HG02870 (cell line): Measurements from ENCODE around the gene ARHGEF10L.

Experiments used
- ATAC-seq: cut with Tn5 transposase; IDR thresholded peaks from one replicate; pipeline ENCODE4 v1.9.1; 2021; ENCODE audit warnings: mild to moderate bottlenecking, moderate library complexity; ENCODE audit not compliant: unreplicated experiment

The ARHGEF10L gene

GRCh38 chr1:17546946-17547670 is 7.6 kb downstream of the ARHGEF10L start:
- ATAC-seq: no peak

- no peak for ATAC-seq
These were observed 9.9 kb downstream of the ARHGEF10L start for GRCh38 chr1:17549384-17549783.

- ATAC-seq: no peak
These were observed 11.5 kb downstream of the ARHGEF10L start for GRCh38 chr1:17550729-17551584.

- ATAC-seq: no peak
These were observed 12.3 kb downstream of the ARHGEF10L start for GRCh38 chr1:17551755-17552234.

GRCh38 chr1:17553975-17554700 is 14.6 kb downstream of the ARHGEF10L start:
- no peak for ATAC-seq

- no peak for ATAC-seq
These were observed 15.5 kb downstream of the ARHGEF10L start for GRCh38 chr1:17554954-17555353.

GRCh38 chr1:17557986-17558385 is 18.5 kb downstream of the ARHGEF10L start:
- ATAC-seq: no peak

GRCh38 chr1:17558541-17558940 is 19.0 kb downstream of the ARHGEF10L start:
- ATAC-seq: no peak

- no peak for ATAC-seq
These were observed 19.6 kb downstream of the ARHGEF10L start for GRCh38 chr1:17558954-17559614.

GRCh38 chr1:17559615-17560419 is 20.3 kb downstream of the ARHGEF10L start:
- no peak for ATAC-seq

- no peak for ATAC-seq
These were observed 21.7 kb downstream of the ARHGEF10L start for GRCh38 chr1:17561247-17561548.

- no peak for ATAC-seq
These were observed 22.1 kb downstream of the ARHGEF10L start for GRCh38 chr1:17561561-17561985.

GRCh38 chr1:17562375-17562774 is 22.9 kb downstream of the ARHGEF10L start:
- ATAC-seq: no peak

GRCh38 chr1:17563494-17564281 is 24.2 kb downstream of the ARHGEF10L start:
- ATAC-seq: no peak

GRCh38 chr1:17564458-17565393 is 25.2 kb downstream of the ARHGEF10L start:
- ATAC-seq: no peak

GRCh38 chr1:17565461-17566252 is 26.2 kb downstream of the ARHGEF10L start:
- no peak for ATAC-seq

GRCh38 chr1:17566417-17566816 is 26.9 kb downstream of the ARHGEF10L start:
- no peak for ATAC-seq
